Measurements from ENCODE around the gene CKMT1B.
"Not testable (repeated sequence)": the region's sequence is repeated elsewhere in the genome, so short reads cannot be mapped to it uniquely, and the experiment has no call there.

Gene CKMT1B

GRCh38 chr15:43593328-43594190 is at the start of gene CKMT1B:
TSS of gene CKMT1B (plus strand) at chr15:43594027. CDS start at chr15:43594219, 192 bp downstream.
- DNase-seq: not testable (repeated sequence)

DNA sequence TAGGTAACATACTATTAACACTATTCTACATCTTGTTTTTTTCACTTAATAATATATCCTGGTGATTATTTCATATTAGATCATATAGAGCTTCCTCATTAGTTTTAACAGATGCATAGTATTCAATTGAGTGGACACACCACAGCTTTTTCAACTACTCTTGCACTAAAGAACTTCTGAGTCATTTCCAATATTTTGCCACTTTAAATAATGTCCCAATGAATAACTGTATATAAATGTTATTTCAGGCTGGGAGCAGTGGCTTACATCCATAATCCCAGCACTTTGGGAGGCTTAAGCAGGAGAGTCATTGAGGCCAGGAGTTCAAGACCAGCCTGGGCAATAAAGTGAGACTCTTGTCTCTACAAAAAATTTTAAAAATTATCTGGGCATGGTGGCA is 49.6 kb upstream of the CKMT1B start:
- DNase-seq: no peak

DNA sequence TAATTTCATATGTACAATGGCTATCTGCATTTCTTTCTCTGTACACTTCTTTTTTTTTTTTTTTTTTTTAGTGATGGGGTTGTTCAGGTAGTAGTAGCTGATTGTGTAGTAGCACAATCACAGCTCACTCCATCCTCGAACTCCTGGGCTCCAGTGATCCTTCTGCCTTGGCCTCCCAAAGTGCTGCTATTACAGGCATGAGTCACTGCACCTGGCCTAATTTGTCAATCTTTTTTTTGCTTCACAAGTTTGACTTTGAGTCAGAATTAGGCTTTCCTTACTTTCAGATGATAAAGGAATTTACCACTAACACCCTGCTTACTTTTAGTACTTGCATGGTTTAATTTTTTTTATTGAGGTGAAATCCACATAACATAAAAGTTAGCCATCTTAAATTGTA is 48.4 kb upstream of the CKMT1B start:
- no peak for DNase-seq

GRCh38 chr15:43547539-43547938 is 46.3 kb upstream of the CKMT1B start:
- DNase-seq: no peak

GRCh38 chr15:43550527-43551363 is 43.1 kb upstream of the CKMT1B start:
- DNase-seq: no peak

DNA sequence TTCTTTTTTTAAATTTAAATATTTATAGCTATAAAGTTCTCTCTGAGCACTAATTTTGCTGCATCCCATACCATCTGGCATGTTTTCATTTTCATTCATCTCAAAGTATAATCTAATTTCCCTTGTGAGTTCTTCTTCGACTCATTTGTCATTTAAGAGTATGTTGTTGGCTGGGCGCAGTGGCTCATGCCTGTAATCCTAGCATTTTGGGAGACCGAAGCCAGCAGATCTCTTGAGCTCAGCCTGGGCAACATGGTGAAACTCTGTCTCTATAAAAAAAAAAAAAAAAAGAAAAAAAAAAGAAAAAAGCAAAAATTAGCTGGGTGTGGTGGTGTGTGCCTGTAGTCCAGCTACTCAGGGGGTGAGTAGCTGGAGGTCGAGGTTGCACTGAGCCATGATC is 41.6 kb upstream of the CKMT1B start:
- DNase-seq: no peak

GRCh38 chr15:43552986-43553385 is 40.8 kb upstream of the CKMT1B start:
- no peak for DNase-seq

- DNase-seq: not testable (repeated sequence)
These were observed 31.1 kb upstream of the CKMT1B start for GRCh38 chr15:43562753-43563152.

DNA sequence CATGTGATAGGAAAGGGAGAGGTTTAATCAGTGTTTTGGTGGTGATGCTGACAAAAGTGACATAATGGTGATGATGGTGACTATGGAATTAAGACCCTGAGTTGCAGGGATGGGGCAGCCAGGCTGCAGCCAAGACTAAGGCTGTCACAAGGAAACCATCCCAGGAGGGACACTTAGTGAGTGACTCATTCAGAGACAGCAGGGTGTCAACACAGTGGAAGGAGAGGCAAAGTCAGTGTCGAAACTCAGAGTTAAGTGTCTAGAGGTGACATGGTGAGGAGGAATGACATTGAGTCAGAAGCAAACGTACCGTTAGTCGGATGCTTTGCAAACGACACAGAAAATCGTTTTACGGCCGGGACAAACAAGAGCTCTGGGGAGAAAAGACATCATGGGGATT is 30.0 kb upstream of the CKMT1B start:
- DNase-seq: not testable (repeated sequence)

- DNase-seq: not testable (repeated sequence)
These were observed 27.2 kb upstream of the CKMT1B start for GRCh38 chr15:43566615-43567014.

DNA sequence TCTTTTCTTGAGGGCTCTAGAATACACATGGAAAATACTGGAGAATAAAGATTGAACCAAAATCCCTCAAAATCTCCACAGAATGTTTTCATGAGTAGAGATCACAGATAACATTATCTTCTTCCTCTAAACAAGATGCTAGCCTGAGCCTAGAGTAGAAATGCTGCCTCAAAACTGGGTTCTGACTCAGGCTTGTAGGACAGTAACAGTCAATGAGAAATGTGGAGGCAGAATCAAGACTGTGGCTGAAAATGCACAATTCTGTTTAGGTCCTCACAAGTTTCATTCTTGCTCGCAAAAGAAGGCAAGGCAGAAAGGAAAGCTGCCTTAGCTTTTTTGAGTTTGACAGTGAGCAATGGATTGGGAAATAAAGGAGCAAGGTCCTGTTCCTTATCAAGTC is 19.2 kb upstream of the CKMT1B start:
- DNase-seq: not testable (repeated sequence)

- DNase-seq: not testable (repeated sequence)
These were observed 3.9 kb upstream of the CKMT1B start, which contains the start of gene PPIP5K1 for GRCh38 chr15:43589778-43590466. TSS of gene PPIP5K1 (minus strand) at chr15:43590208. CDS start at chr15:43584504, 5,704 bp downstream.

GRCh38 chr15:43592841-43593240 is 986 bp upstream of the CKMT1B start:
- not testable (repeated sequence) for DNase-seq

- DNase-seq: not testable (repeated sequence)
These were observed 5.3 kb downstream of the CKMT1B start for GRCh38 chr15:43599131-43599530.

DNA sequence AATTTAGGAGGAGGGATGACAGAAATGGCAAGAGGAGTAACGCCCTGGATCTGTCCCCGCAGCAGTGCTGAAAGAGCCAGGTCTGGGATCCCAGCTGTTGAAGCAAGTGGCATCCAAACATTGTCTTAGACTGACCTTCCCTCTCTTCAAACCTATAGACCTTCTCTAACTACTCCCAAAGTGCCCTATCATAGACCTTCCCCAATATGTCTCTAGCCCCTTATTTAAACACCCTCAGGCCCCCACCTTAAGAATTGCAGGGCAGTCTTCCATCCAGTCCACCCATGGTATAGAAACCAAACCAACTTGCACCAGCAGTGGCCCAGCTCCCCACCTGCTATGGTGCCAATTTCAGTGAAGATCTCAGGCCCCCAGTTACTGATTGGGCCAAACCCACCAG is 6.4 kb downstream of the CKMT1B start:
- not testable (repeated sequence) for DNase-seq

GRCh38 chr15:43602233-43602632 is 8.4 kb downstream of the CKMT1B start:
- DNase-seq: not testable (repeated sequence)

DNA sequence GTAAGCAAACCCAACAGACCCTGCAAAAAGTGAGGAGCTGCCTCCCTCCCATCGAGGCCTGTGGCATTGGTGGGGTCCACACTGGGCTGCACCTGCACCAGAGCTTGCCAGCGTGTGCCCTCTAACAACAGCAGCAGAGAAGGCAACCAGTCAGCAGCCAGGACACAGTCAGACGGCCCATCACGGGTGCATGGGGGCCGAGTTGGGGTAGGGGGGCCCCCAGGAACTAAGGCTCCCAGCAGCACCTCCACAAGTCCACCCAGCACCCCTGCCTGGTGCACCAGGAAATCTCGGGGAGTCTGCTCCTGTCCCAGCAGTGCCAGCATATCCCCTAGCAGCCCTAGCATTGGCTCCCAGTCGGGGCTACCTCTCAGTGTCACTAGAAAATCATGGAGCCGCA is 23.9 kb downstream of the CKMT1B start:
- DNase-seq: not testable (repeated sequence)

- DNase-seq: not testable (repeated sequence)
These were observed 24.9 kb downstream of the CKMT1B start, which contains the start of gene STRC for GRCh38 chr15:43618700-43619099. TSS of gene STRC (minus strand) at chr15:43618800. CDS start at chr15:43618722, 78 bp downstream.

DNA sequence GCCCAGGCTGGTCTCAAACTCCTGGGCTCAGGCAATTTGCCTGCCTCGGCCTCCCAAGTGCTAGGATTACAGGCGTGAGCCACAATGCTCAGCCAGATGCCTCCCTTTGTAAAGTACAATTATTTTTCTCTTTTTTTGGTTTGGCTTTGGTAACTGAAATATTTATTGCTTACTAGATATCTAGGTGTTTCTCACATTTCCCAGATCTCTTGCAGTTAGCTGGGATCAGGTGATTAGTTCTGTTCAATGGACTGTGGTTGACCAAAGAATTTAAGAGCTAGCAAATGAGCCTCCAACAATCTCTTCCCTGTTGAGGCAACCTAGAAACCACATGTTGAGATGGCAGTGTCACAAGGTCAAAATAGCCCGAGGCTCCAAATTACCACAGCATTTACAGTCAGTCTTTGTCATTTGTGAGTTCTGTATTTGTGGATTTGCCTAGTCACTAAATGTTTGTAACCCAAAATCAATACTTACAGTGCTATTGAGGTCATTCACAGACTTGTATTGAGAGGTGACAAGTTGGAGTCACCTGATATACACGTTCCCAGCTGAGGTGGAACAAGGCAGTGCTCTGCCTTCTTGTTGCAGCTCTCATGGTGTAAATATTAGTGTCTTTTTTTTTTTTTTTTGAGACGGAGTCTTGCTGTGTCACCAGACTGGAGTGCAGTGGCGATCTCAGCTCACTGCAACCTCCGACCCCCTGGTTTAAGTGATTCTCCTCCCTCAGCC is 28.4 kb downstream of the CKMT1B start:
- DNase-seq: not testable (repeated sequence)

- no peak for DNase-seq
These were observed 31.3 kb downstream of the CKMT1B start for GRCh38 chr15:43625106-43625505.

GRCh38 chr15:43626937-43627336 is 33.1 kb downstream of the CKMT1B start:
- DNase-seq: not testable (repeated sequence)
